Left cardiac atrium (tissue), 4 donors: ENCODE data around the gene TMEM238L. TPM values are rescaled to one million over a fixed set of nuclear protein-coding genes. Genes with fewer than 3 reads are reported as not detected.
"Not testable (repeated sequence)": the region's sequence is repeated elsewhere in the genome, so short reads cannot be mapped to it uniquely, and the experiment has no call there.

Experiments
- ATAC-seq, 2 donors: fragments of 200-7000 bp; cut with Tn5 transposase; one replicate each; pipeline ENCODE4 v1.9.1; 2020; ENCODE audit warnings: mild to moderate bottlenecking in 2 of 2, moderate library complexity in 2 of 2
- DNase-seq: peaks from one replicate; pipeline ENCODE4 v3.0.0-alpha.2; 2020
- intact Hi-C, 2 donors: fragments of 100-400 bp; cut with DNase I; formaldehyde crosslinking; loops; one replicate each; pipeline versions ENCODE4 v1.14.1 to v1.15.1; 2022 to 2023
- long read RNA-seq: library from polyadenylated mRNA; unstranded; transcript quantifications from one replicate; pipeline ENCODE4 v2.0.0, GENCODE V29; 2021
- total RNA-seq, 2 donors: library from RNA; stranded (reverse); fragmentation: NEBNext Ultra II Directional; extraction: Animal tissue kit (Norgen Biotek cat#: 25700); gene quantifications; one replicate each; pipeline ENCODE4 v1.2.1, GENCODE V29; 2021
- donor health status: DM: no; HTN: yes; CAD: no.
- donor health status: DM: no; HTN: yes; CAD: no; lungs with severe emphysema.
- donor health status: DM: yes; HTN: yes; CAD: no.
- donor health status: Dilated cardiomyopathy.

Gene TMEM238L, protein sequence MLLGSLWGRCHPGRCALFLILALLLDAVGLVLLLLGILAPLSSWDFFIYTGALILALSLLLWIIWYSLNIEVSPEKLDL
- total RNA-seq = not detected
- long read RNA-seq = 0 reads

DNA sequence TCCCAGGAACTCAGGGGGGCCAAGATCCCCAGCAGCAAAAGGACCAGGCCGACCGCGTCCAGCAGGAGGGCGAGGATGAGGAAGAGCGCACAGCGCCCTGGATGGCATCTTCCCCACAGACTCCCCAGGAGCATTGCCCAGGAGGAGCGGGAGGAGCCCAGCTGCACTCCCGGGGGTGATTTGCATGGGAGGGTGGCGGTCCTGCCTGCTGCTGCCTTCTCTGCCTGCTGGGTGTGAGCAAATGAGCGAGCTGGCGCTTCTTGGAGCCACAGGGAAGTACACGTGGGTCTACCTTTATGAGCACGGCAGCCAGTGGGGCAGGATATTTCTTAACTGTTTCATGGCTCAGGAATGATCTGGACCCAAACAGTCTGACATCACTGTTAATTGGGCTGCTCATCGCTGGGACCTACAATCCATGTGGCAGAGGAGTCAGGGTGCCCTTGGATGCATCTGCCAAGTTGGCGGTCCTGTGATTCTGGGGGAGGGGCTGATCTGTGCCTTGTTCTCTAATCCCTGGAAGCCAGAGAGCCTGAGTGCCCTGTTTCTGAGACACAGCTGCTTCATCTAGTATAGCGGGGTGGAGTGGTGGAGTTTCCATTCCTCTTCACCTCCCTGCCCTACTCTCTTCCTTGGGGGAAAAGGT lies at the start of gene TMEM238L:
Gene TMEM238L (minus strand): TSS at position 270 of the 646 bp plus-strand sequence. CDS start 136 bp downstream, at position 134.
- DNase-seq = no peak
- intact Hi-C loops = no loop called here

DNA sequence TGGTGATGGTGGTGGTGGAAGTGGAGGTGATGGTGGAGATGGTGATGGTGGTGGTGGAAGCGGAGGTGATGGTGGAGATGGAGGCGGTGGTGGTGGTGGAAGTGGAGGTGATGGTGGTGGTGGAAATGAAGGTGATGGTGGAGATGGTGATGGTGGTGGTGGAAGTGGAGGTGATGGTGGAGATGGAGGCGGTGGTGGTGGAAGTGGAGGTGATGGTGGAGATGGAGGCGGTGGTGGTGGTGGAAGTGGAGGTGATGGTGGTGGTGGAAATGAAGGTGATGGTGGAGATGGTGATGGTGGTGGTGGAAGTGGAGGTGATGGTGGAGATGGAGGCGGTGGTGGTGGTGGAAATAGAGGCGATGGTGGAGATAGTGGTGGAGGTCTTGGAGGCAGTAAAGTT lies 42.7 kb upstream of the TMEM238L start:
- not testable (repeated sequence) for ATAC-seq, DNase-seq
- intact Hi-C loops = loop anchor here in 1 of 2 donors (10.0 kb wide), 1 partner anchor 202 kb away; no protein-coding TSS in a partner anchor

More for the DNA sequence above, at the start of gene TMEM238L:
- peak in 1 of 2 donors; percentile 19 for ATAC-seq

DNA sequence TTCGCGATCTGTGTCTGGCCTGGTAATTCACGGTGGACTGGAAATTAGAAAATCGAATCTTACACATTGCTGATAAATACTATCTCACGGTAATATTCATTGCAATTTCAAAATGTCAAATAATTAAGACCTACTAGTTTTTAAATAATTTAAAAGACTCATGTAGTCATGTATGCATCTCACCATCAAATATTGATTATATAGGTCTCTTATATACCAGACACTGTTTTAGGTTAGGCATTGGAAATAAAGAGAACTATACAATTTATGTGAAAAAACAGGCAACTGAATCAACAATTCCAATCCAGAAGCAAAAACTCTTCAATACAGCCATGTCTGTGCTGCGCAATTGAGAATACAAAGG lies 41.5 kb upstream of the TMEM238L start:
- intact Hi-C loops = loop anchor here (1.0 to 10.0 kb wide), 4 partner anchors 108 to 201 kb away; no protein-coding TSS in a partner anchor
- DNase-seq = no peak
- ATAC-seq = no peak

DNA sequence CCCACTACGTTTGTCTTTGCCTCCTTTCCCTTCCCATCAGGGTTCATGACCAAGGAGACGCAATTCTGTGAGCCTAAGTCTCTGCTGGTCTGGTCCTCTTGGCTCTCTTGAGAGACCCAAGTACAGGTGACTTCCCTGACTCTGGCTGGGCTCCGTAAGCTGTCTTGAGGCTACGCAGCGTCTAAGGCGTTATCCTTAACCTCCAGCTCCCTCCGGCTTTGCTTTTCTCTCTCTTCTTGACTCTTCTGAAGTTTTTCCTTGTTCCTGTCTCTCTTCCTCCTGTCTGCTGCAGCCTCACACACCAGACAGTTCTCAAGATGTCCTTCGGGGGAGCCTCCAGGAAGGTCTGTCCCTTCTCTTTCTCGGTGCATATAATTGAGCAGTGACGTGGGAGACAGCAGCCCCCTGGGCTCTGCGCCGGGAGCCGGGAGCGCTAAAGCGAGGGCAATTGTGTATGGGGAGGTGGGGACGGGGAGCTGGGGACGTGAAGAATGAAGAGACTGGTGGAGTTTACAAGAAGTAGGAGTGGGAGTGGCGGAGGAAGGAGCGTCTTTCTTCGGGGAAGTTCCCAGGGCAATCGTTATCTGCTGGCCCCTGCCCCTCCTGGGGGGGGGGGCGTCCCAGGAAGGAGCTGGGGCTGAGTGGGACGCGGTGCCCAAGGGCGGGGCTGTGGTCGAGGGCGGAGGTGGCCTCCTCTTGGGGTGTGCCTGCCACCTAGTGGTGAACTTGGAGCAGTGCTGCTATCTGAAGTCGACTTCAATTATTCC lies 40.9 kb upstream of the TMEM238L start:
- ATAC-seq (peak; percentile 90 to 97), DNase-seq (peak; percentile 81)
- intact Hi-C loops = loop anchor here (1.0 to 10.0 kb wide), 4 partner anchors 108 to 200 kb away; no protein-coding TSS in a partner anchor

DNA sequence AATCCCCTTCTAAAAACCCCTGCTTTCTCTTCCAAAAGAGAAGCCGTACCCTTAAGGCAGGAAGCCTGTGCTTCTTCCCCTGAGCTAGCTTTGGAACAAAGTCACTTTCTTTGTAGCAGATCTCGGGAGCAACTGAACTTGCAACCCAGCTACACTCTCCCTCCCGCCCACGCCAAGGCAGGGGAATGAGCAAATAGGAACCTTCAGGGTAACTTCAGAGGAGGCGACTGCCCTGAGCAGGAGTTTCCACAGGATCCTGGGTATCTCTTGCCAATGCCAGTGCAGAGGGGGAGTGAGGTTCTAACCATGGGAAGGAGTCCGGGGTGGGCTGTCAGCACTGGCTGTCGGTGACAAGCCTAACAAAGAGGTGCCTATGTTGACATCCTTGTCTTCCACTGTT lies 39.9 kb upstream of the TMEM238L start:
- DNase-seq (peak; percentile 41), ATAC-seq (peak; percentile 9 to 58)
- intact Hi-C loops = loop anchor here in 1 of 2 donors (2.0 to 10.0 kb wide), 2 partner anchors 107 to 199 kb away; no protein-coding TSS in a partner anchor

DNA sequence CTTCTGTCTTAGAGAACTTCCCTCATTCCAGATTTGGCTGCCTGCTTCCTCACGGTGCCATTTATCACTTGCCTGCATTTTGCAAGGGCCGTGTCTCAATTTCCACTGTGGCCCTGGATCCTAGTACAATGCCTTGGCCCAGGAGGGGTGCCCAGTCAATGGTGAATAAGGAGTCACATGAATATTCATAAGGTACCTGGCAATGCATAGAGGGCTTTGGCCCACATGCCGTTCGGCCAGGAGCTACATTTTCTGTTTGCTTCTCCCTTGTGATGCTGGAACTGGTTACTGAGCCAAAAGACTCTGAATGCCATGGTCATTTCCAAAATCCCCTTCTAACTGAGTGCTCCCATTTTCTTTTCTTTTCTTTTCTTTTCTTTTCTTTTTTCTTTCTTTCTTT lies 38.8 kb upstream of the TMEM238L start:
- intact Hi-C loops = loop anchor here in 1 of 2 donors (10.0 kb wide), 1 partner anchor 198 kb away; no protein-coding TSS in a partner anchor
- no peak for DNase-seq
- no peak for ATAC-seq

DNA sequence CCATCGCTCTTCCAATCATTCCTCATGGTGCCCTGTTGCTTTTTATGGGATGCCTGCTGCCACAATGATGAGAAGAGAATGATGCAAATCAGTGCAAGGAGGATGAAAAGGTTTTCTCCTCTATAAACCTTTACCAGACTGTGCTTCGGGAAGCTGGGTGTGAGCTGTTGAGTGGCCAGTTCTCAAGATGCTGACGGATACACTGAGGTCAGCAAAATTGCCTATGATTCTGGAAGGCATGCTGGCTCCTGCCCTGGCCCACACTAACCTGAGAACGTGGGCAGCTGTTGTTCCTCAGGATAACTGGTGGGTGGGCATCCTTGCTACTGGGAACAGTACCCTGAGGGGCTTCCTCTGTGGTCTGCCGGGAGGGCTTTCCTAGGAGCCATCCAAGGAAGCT lies 34.8 kb upstream of the TMEM238L start:
- intact Hi-C loops = no loop called here
- ATAC-seq (no peak), DNase-seq (no peak)

DNA sequence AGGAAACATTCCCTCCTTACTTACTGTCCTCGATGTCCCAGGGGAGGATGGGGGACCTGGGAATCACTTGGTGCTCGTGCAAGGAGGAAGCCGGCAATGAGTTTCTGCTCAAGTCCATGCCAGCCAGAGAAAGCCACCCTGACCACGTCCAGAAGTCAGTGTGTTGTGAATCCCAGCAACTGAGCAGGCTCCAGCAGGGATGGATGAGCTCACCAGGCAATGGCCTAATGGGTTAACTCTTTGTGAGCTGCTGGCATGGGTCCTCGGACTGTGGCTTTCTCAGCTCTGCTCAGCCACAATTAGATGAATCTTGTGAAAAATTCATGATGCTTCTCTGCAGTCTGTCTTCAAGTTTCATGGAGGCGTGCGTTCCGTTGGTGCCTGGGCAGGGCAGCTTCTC lies 34.0 kb upstream of the TMEM238L start, which contains the start of gene PIRT:
Gene PIRT (minus strand): TSS at position 167 of the 400 bp plus-strand sequence. CDS start 12,442 bp downstream, outside the sequence.
- ATAC-seq (no peak), DNase-seq (no peak)
- intact Hi-C loops = no loop called here

DNA sequence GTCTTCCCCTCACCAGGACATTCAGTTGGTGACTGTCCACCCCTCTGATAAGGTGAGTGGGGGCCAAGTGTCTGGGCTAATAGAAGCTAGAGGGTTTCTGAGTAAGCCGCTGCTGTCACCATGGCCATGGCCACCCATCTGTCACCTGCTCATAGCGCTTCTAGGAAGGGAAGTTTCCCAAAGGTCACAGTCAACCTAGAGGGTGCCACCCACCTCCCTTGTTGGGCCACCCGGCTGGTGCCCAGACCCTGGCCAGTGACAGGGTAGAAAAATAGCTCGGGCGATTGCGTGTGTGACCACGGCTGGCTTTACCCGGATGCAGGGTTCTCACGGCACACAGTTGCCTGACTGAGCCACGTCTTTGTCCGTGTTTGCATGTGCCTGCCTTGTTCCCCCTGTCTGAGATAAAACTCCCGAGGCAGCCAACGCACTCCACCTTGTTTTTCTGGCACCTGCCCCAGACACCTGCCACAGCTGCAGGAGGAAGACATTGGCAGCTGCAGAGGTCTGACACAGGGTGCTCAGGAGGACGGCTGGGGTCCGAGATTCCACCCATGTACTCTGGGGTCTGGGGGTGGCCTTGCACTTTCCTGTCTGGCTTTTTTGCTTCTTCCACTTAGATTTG lies 33.2 kb upstream of the TMEM238L start:
- intact Hi-C loops = no loop called here
- ATAC-seq (no peak), DNase-seq (no peak)

DNA sequence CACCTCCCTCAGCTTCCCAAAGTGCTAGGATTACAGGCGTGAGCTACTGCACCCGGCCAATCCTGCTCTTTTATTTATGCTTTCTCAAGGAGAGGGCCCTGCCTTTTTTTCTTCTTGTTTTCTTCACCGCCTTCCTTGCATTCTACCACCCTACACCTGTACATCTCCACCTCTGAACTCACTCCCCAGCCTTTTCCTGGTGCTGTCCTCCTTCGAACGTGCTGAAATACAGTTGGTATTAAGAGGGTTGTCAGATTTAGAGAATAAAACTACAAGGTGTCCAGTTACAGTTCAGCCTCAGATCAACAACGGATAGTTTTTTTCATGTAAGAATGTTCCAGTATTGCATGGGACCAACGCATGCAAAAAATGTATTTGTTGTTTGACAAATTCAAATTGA lies 32.2 kb upstream of the TMEM238L start:
- intact Hi-C loops = no loop called here
- ATAC-seq = no peak

DNA sequence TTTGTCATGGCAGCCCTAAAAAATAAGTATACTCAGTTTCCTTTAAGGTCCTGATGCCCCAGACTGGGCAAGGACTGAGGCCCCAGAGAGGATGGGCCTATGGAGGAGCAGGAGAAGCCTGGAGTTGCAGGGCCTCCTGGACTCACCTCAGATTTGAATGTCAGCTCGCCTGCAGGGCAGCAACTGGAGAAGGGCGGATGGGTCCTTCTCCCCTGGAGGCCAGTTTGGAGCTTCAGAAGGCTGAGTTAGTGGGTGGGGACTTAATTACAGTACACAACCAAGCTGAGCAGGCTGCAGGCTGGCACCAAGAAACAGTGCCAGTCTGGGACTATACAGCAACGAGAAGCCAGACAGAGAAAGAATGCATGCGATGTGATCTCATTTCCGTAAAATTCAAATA lies 27.8 kb upstream of the TMEM238L start:
- intact Hi-C loops = no loop called here

More for the DNA sequence above, 32.2 kb upstream of the TMEM238L start:
- DNase-seq = no peak

DNA sequence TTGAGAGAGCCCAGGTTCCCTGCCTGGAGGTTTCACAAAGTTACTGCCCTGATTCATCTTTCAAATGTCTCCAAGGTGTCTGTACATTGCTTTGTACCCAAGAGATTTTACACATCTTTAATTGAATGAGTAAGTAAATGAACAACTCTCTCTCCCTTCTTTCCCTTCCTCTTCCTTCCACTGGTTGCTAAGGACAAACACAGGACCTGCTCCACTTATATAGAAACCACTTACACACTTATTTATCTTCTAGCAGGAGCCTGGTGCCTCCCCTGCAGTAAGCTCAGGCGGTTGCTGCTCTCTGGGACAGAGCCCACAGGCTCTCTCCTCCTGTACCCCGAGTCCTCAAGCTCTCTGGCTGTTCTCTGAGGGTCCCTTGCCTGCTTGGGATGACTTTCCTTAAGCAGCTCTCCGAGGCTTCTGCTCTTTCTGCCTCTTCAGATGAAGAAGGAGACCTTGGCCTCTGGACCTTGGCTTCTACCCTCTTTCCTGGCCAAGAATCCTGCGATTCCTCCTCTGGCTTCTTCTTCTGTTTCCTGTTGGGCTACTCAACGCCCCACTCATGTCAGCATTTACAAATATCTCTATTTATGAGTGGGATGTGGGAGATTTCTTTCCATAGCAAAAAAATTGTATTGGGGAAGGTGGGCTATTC lies 24.1 kb upstream of the TMEM238L start:
- ATAC-seq (no peak), DNase-seq (no peak)
- intact Hi-C loops = no loop called here

More for the DNA sequence above, 27.8 kb upstream of the TMEM238L start:
- ATAC-seq = no peak
- no peak for DNase-seq

DNA sequence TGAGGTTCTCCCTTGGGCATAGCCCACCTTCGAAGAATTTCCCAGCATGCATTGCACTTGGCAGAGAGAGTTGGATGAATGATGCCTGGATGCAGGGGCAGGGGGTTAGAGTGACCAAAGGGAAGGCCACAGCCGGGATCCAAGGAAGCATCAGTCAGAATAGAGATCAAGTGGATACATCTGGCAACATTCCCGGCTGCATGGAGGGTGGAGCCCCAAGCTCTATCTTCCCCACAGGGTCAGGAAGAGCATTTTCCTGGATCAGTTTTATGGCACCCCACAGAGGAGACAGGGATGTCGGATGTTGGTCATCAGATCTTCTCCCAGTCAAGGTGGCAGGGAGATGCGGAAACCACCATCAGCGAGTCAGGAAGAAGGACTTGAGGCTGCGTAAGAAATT lies 21.0 kb upstream of the TMEM238L start:
- DNase-seq = no peak
- intact Hi-C loops = no loop called here
- ATAC-seq = no peak

DNA sequence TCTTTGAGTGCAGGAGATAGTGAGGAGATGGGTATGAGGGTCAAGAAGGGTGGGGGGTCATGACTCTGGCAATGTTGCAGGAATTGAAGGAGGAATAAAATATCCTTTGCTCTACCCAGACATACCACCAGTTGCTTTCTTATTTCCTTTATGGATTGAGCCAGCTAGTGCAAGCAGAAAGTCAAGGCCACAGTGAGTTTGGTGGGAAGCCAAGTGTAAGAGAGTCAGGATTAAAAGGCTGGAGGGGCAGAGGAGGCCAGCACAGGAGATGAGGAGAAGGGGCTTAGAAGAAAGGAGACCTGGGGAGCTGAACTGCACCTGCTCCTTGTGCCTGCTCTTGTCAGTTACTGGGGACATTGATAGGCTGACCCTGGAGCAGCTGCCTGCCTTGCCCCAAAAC lies 17.9 kb upstream of the TMEM238L start:
- intact Hi-C loops = no loop called here
- no peak for ATAC-seq

DNA sequence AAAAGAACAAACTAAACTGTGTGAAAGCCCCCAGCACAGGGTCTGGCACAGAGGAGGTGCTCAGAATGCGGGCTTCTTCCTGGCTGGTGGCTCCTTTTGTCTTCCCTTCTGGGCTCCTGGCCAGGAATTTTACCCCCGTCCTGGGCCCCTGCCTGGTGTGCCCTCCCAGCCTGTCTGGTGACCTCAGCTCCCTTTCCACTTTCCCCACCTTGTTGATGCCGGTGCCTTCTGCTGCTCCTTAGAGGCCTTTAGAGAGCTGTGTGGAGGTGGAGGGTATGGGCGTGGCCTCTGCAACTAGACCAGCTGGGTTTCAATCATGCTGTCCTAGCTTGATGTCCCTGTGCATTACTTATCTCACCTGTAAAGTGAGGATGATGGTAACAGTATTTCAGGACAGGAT lies 17.2 kb upstream of the TMEM238L start:
- ATAC-seq (no peak), DNase-seq (no peak)
- intact Hi-C loops = no loop called here

More for the DNA sequence above, 17.9 kb upstream of the TMEM238L start:
- DNase-seq = no peak

DNA sequence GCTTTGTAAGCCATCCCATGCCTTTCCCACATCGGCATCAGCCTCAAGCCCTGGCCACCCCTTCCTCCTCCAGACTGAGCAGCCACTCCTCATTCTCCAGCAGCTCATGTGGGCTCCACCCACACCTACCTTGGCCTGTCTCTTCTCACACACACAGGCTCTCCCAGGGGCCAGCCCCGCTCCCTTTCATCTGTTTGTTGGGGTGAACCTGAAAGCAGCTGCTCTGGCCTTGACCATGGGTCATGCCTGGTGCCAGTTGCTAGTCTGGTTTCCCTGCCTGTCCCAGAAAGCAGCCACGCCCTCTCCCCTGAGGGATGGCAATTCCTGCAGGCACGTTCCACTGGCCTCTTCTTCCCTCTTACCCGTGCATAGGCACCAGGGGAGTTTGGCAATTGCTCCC lies 11.4 kb upstream of the TMEM238L start:
- intact Hi-C loops = no loop called here
- ATAC-seq (no peak), DNase-seq (no peak)

DNA sequence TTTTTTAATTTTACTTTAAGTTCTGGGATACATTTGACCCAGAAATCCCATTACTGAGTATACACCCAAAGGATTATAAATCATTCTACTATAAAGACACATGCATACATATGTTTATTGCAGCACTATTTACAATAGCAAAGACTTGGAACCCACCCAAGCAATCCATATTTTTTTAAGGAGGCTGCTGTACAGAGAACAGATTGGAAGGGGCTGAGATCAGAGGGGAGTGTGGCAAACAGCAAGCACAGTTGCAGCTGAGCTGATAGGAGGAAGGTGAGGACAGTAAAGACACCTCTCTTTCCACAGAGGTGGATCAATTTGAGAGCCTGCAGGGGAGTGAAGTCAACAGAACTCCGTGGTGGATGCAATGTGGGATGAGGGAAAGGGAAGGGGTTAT lies 10.2 kb upstream of the TMEM238L start:
- intact Hi-C loops = no loop called here
- DNase-seq (no peak), ATAC-seq (no peak)

DNA sequence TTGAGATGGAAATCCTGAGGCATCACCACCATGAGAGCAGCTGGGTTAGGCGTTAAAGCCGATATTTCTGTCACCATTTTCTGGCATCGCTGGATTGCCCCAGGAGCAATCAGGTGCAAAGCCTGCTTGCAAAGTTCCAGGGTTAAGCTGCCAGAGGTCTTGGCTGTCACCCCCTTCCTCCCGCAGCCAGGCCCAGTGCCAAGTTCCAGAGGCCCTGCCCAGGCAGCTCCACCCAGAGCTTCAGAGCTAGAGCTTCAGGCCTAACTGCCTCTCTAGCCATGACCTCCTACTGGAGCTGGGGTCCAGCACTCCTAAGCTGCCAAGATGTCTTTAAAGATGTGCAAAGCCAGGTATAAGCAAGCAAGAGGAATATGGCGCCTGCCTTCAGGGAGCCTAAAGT lies 8.8 kb upstream of the TMEM238L start:
- ATAC-seq = peak in 1 of 2 donors; percentile 45
- peak; percentile 29 for DNase-seq
- intact Hi-C loops = no loop called here

DNA sequence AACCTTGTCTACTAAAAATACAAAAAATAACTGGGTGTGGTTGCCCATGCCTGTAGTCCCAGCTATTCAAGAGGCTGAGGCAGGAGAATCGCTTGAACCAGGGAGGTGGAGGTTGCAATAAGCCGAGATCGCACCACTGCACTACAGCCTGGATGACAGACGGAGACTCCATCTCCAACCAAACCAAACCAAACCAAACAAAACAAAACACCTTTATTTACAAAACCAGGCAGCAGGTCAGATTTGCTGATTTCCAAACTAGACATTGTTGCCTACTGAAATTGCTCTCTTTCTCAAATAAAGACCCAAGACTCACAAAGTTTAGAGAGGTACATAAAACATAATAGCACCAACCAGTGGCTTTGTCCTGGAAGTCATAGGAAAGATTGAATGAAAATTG lies 5.7 kb upstream of the TMEM238L start:
- intact Hi-C loops = no loop called here

More for the DNA sequence above, 5.7 kb upstream of the TMEM238L start:
- ATAC-seq (no peak), DNase-seq (no peak)
